ENCODE data around the gene LRRC4C.
"Not testable (repeated sequence)": the region's sequence is repeated elsewhere in the genome, so short reads cannot be mapped to it uniquely, and the experiment has no call there.

Gene LRRC4C

DNA sequence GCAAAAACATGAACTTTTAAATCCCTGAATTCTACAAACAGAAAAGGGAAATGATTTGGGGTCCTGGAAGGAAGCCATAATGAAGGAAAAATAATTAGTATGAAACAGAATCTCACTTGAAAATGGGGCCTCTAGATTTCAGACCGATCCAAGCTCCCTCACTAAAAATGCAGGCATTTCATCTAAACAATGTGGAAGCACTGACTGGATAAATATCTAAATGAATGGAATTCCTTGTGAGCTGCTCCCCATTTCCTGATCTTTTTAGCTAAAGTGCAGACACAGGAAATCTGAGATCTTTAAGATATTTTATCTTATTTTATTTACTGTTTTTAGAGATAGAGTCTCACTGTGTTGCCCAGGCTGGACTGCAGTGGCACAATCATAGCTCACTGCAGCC, 1255.8 kb downstream of the LRRC4C start:
- DNase-seq: peak; percentile 62

DNA sequence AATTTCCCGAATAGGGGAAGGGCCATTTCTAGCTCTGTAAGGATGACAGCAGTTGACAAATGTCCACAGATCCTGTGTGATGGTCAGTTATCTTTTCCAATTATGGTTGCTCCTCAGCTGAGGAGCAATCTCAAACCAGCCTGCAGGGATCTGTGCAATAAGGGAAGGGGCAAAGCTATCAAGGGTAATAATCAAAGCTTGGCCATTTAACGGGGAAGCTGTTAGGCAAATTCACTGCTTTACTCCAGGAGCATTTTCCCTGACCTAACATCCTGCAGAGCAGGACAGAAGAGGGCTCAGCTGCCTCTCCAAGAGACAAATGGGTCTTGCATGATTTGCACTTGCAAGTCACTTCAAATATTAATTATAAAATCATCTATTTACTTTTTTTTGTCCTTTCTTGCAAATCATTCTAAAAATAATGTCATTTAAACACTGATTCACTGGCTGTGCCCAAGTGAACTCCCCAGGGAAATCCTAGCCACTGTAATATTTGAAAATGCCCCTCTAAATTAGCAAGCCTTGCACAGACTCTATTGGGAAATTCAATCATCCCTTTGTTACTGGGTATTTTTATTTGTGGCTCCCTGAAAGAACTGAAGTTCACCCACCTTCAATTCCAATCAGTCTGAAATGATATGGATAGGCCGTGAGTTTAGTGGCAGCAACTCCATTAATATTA, 1256.7 kb downstream of the LRRC4C start:
- peak; percentile 95 for DNase-seq

DNA sequence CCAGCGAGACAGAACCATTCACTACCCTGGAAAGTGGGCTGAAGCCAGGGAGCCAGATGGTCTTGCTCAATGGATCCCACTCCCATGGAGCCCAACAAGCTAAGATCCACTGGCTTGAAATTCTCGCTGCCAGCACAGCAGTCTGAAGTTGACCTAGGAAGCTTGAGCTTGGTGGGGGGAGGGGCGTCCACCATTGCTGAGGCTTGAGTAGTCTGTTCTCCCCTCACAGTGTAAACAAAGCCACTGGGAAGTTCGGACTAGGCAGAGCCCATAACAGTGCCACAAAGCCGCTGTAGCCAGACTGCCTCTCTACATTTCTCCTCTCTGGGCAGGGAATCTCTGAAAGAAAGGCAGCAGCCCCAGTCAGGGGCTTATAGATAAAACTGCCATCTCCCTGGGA, 1266.9 kb downstream of the LRRC4C start:
- peak; percentile 42 for DNase-seq

DNA sequence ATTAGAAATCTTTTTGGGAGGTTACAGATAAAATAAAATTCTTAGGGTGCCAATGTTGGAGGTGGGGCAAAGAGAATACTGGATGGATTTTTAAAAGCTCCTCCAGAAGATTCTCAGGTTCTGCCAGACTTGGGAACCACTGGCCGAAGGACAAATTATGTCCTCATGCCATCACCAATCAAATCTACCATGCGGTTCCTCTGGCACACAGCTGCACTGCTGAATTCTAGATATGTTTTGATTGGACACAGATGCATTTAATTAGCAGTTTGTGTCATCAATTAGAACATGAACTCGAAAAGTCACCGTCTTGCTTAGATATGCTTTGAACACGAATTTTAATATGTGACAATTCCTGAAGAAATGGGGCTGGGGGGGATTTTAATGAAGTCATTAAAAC, 1269.2 kb downstream of the LRRC4C start:
- peak; percentile 85 for DNase-seq

DNA sequence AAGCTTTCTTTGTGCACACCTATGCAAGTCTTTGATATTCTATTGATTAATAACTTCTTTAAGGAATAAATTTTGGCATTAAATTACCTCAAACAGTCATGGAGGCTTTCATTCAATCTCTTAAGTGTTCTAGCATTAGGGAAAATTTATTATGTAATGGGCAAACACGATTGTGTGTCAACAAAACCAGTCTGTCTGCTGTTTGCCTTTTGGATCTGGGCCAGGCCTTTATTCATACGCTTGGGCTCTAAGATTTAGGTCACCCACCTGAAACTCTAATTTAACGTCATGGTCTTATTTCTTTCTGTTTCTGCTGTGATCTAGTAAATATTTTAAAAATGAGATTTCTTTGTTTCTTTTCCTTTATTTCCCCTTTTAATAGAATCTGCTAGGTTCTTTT, 1270.6 kb downstream of the LRRC4C start:
- DNase-seq: peak; percentile 99

DNA sequence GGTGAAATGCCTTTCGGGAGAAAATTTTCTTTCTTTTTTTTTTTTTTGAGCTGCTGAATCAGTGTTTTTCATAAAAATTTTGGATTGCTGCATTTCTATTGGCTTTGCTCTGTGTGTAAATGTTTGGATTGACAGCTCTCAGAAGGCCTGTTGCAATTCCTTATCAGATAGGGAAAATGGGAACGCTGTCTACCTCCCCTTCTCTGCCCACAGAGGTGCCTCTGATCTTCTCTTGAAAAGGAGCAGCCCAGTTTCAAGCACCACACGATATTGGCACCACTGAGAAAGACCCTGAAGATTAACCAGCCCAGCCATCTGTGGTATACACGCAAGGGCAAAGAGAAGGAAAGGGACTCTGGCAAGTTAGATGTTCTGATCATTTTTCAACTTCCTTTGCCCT, 1272.2 kb downstream of the LRRC4C start:
- peak; percentile 81 for DNase-seq

DNA sequence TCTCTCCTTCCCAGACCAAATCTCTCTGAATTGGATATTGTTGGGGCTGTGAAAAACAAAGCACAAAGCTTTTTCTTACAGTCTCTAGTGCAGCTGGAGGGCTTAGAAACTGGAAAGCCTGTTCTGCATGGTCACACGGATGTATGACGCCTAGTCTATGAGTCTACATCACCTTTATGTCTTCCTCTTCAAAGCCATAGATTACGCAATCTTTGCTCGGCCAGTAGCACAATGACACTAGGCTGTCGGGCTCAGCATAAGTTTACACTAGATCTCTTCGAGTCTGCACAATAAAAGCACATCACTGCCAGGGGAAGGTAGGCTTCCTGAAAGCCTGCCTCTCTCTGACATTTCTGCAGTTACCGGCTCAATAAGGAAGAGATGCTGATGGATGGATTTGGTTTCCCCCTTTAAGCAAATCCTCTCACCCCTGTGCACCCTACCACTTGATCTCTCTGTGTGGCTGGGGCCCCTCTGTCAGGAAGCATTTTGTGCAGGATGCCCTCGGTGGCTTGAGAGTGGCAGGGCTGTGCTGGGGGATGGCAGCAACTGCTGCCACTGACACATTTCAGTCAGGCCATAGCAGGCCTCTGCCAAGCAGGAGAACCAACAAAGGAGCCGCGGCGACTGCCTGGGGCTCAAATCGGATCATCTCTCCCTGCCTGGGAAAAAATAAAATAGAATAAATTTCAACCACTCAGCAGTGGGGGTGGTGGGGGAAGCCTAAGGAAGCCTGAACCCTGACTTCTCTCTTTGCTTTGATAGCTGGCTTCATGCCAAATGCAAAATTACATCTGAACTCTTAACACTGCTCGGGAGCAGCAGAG, 1272.8 kb downstream of the LRRC4C start:
- peak; percentile 96 for DNase-seq

DNA sequence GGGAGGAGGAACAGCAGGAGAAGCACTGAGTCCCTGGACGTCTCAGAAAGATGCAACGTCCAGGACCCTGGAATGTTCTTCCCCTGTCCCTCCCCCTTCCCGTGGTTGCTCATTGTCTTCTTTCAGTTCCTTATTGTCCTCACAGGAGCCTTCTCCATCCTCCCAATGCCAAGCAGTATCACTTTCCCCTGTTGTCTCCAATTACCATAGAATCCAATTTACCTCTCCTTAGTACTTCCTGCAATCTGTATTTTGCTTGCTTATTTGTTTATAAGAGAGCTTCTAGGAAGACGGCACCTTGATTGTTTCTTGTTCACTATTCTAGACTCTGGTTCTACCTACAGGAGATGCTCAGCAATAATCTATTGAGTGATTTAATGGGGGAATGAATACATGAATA, 1273.7 kb downstream of the LRRC4C start:
- peak; percentile 59 for DNase-seq

DNA sequence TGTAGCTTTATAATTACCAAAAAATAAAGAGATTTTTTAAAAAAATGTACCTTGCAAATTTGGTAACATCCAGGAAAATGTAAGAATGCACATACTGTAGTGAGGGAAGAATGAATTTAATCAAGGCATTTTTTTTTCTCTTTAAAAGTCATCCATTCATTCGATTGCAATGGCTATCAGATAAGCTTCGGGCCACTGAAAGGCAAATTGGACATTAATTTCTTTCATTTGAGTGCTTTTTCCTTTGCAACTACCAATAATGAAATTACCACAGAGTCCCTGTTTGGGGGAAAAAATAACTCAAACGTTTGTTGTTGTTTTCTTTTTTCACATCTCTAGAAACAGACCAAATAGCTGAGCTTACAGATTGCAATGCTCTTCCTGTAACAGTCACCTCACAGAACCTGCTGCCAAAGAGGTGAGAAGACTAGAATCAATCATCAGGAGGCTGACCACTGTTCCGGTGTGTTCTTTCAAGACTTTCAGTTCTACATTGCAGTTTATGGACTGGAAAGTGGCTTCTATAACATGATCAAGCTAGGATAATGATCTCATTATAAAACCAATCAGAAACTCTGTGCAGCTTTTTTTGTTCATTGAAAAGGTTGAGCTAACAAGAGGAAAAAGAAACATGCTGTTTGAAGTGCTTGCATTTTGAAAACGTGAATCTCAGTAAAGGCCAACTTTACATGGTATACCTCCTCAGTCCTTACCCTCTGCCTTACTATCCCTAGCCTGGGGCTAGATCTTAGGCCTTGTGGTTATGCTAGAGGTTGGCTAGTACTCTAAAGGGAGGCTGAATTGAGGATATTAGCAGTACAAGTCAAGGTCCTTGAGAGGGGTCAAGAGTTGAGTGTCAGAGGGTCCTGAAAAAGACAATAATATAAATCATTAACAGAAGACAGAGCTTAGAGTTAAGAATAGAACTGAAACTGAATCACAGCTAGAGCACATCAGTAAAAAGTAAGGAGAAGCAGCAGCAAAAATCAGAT, 1276.1 kb downstream of the LRRC4C start:
- DNase-seq: peak; percentile 64

DNA sequence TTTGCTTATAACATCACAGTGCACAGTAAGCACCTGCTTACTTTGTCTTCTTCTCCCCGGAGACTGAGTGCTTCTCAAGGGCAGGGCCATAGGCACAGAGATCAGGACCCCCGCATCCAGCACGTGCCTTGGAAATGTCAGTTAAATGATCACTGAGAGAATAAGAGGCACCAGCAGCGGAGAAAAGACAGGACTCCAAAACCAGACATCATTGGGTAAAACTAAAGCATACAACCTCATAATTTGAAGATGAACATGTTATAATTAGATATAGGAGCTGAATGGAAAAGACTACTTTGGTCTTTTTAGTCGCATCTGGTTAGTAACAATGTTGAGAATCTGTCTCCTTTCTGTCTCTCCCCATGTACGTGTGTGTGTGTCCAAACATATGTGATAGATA, 1279.9 kb downstream of the LRRC4C start:
- no peak for DNase-seq

DNA sequence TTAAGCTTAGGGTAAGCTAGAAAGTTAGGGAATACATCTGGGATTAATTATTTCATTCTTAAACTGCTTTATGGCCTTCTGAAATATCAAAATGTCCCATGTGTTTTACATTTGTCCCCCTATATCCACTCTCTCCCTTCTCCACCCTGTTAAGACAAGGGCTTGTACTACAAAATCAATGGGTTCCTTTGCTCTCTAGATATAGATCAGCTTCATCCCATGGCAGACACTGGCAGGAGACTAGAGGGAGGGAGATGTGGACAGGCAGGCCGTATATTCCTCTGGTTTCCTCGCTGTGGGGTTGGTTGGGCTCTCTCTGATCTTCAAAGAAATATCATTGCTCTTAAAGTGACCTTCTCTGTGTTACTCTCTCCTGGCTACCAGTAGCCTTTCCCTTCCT, 1281.0 kb downstream of the LRRC4C start:
- DNase-seq: peak; percentile 62

DNA sequence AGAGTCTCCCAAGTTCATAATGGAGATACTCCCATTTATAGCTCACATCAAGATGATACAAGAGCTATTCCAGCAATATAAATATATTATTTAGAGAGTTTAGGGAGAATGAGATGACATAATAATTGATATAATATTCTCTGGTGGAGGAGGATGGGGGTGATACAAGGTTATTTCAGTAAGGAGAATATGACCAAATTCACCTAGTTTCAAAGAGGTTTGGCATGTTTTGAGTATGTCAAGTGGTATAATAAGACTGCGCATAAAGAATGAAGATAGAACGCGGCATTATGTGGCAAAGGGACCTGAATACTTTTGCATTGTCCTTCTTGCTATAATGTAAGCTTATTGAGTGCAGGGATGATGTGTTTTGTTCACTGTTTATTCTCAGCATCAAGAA, 1283.5 kb downstream of the LRRC4C start:
- DNase-seq: no peak

DNA sequence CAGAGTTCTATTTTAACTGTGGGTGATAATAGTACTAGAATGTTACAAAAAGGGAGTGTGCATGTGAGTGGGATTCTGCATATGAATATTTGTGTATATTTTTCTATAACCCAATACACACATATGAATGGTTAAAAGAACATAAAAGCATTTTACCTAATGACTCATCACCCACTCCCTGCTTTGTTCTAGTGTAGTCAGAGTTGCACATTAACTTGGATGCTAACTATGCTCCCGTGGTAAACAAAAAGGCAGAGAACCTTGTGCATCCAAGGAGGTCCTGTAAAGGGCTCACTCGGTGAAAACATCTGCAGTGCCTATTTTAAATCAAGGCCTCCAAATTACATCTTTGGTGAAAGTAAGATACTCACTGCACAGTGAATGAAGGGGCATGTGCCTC, 1289.4 kb downstream of the LRRC4C start:
- DNase-seq: peak; percentile 84

DNA sequence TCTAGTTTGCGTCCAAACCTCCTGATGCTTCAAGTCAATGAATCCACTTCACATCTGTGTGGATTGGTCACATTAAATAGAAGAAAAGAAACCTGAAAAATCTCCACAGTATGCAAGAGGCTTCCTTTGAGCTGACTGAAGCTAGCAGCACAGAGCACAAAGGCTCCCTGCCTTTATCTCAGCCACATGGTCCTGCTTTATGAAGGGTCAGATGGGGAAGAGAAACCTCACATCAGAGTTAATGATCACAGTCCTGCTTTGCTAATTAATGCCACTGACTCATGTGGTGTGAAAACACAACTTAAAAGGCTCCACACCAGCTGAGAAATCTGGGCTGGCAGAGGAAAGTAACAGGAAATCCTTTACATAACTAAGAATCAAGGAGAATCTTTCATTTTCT, 1291.0 kb downstream of the LRRC4C start:
- DNase-seq: peak; percentile 95

DNA sequence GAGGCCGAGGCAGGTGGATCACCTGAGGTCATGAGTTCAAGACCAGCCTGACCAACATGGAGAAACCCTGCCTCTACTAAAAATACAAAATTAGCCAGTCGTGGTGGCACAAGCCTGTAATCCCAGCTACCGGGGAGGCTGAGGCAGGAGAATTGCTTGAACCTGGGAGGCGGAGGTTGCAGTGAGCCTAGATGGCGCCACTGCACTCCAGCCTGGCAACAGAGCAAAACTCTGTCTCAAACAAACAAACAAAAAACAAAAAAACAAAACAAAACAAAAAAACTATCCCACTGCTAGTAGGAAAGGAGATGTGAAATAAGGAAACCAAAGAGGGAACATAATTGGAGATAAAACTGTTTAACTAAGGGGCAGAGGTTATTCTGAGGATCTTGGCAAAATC, 1291.6 kb downstream of the LRRC4C start:
- DNase-seq: not testable (repeated sequence)

DNA sequence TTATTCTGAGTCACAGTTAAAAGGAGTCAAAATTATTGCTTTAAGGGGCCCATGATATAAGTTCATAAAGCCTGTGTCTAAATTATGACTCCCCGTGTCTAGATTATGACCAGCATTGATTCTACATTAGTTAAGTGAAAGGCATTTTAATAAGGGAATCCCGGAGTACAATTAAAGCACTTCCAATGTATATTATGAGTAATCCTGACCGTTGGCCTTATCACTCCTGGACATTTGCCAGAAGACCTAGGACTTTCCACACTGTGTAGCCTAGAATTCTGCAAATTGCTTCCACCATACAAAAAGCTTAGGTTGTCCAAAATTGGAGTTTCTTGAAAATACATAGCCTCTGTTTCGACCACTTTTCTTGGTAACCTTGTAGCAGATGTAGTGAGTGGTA, 1292.6 kb downstream of the LRRC4C start:
- peak; percentile 88 for DNase-seq

DNA sequence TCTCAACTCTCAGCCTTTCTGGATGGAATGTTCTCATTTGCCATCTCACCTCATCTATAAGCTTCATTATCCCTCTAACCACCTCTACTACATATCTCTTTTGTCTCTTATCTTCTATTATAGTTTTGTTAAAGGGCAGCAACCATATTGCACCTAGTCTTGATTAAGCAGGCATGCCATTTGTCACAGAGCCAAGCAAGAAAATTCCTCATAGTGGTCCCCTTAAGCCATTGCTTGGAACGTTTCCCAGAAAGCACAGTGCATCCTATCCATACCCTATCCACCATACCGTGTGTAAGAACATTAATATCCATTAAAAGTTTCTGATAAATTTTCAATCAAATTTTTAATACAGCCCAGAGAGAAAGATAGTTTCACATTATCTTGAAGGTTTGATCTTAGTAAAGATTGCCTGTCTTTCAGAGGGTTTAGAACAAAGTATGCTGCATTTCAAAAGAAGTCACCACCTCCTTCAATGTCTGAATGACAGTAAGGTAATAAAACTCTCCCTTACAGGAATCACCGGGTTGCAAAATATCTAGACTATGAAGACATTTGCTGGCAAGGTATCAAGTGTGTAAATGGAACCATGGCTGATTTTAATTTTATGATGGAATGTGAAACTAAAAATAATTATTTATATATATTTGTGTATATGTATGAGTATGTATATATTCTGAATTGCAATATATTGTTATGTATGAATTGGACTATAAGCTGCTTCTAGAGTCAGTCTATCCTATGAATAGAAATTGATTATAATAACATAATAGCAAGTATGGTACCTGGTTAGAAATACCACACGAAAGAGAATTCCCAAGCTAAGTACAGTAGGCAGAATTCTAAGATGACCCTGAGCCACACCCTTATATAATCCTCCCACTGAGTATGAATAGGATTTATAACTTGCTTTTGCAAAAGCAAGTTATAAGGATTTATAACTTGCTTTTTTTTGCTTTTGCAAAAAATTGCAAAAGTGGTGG, 1296.3 kb downstream of the LRRC4C start:
- DNase-seq: peak; percentile 77

DNA sequence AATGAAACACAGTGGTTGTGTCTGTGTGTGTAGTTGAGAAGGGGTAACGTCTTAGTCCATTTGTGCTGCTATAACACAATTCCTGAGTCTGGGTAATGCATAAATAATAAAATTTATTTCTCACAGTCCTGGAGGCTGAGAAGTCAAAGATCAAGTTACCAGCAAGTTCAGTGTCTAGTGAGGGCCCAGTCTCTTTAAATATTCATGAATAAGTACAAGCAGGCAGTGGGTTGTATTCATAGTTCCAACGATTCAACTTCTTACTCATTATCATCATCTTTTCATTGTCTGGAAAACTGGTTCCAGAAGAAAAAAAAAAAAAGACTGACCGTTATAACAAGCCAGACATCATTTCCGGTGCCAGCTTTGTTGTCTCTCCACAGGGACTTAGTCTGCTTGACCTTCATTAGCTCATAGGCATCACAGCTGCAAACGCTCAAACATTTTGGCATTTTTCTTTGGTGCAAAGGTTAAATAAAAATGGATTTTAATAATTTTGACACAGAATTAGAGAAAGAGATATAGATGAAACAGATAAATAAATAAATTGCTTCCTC, 1297.5 kb downstream of the LRRC4C start:
- DNase-seq: peak; percentile 93

DNA sequence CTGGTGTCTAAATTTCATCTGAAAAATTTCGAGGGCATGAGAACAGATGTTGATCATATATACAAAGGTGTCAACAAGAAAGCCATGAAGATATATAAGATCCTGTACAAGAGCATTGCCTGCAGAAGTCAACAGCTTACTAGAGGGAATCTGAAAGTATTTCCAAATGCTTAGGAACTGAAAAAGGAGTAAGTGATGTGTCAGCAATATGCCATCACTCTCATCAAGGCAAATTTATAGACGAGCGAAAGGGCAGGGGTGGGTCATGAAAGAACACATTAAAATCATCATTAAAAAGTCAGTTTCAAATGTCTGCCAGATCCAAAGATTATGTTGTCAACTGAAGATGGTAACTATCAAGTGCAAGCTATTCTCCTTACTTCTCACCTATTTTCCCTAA, 1299.0 kb downstream of the LRRC4C start:
- DNase-seq: no peak

DNA sequence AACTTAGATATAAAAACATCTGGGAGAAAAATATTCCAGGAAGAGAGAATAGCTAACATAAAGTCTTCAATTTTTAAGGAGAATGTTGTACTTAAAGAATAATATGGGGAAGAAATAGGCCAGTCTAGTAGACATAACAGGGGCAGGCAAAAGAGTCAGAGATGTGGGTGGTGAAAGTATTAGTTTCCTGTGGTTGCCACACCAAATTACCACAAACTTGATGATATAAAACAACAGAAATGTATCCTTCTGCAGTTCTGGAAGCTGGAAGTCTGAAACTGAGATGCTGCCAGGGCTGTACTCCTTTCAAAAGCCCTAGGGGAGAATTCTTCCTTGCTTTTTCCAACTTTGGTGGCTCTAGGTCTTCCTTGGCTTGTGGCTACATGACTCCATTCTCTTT, 1309.7 kb downstream of the LRRC4C start:
- DNase-seq: no peak

DNA sequence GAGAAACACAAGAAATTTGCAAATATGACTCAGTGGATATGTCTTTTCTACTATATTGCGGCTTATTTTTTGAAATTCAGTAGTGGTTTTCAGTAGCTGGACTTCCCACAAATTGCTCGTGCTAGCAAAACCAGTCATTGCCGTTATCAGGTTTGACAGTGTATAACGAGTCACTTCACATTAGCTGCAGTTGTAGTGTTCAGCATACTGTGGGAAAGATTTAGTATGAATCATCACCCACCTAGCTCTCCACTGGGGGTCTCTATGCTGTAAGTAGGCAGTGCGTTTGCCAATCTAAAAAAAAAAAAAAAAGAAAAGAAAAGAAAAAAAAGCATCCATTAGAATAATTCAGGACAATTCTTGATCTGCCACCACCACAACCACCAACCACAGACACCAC, 1318.9 kb downstream of the LRRC4C start:
- peak; percentile 78 for DNase-seq

DNA sequence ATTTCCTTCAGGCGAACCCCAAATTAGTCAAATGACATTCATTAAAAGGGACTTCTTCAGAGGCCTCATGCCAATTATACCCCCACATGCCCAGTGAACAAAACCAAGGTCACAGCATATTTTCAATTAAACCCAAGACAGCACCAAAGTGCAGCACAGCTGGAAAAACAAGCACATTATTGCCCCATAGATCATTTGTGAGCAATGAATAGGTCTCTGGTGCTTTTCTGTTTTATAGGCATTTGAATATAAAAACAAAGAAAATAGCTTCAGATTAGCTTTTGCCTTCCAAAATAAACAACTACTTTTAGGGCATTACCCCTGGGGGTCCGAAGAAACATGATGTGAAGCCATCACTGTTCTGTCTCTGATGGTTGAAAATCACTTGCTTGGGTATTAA, 1319.9 kb downstream of the LRRC4C start:
- DNase-seq: peak; percentile 98

All from NCI-H69 (cell line).